Superior temporal gyrus (tissue), 1 donor: ENCODE results near the gene IRF2.

ENCODE experiments used
- DNase-seq: peaks from one replicate; pipeline ENCODE4 v3.0.0-alpha.2; 2016; ENCODE audit errors: extremely low spot score

The IRF2 gene

DNA sequence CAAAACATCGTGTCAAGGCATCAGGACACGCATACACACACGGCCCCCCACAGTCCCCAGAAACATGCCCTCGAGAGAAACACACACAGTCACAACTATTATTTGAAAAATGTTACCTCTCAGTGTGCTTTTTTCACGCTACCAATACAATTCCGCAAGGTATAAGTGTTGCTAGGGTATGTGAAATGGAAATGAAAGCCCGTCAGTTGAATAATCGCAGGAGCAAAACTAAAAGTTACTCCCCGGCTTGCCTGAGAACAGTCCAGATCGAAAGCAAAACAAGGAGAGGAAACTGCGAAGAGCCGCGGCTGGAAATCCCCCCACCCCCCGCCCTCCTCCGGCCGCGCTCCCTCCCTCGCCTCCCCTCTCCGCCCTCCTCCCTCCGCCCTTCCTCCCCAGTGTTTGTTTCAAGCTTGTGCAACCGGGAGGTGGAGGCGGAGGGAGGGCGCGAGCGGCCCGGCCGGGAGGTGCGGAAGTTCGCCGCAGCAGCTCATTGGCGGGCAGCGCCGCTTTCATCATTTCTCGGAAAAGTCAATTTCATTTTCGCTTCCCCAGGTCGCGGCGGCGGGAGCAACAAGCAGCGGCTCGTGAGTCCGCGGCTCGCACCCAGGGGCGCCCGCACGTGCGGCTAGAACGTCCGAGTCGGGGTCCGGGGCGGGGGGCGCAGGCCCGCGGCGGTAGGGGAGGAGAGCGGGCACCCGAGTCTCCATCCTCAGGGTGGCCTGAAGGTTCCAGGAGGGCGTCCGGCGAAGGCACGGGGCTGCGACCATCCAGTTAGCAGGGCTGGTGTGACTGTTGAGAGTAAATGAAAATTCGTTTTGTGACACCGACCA, at the start of gene IRF2:
Gene IRF2 (minus strand): TSS at position 288 of the 833 bp plus-strand sequence. CDS start 45,486 bp downstream, outside the sequence.
- peak; percentile 92 for DNase-seq

DNA sequence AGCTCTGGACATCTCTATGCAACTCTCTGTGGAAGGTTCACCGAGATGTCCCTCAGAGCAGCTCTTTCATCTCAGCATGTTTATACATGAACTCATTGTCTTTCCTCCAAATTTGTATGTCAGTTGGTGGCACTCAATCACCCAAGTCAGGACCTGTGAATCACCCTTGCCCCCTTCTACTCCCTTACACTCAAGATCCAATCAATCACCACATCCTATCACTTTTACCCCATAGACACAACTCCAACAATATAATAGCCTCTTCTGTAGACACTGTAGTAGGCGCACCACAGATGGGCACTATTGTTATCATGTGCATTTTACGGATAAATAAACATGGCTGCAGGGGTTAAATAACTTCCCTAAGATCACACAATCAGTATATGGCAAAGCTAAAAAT, 41.3 kb upstream of the IRF2 start:
- DNase-seq: no peak

DNA sequence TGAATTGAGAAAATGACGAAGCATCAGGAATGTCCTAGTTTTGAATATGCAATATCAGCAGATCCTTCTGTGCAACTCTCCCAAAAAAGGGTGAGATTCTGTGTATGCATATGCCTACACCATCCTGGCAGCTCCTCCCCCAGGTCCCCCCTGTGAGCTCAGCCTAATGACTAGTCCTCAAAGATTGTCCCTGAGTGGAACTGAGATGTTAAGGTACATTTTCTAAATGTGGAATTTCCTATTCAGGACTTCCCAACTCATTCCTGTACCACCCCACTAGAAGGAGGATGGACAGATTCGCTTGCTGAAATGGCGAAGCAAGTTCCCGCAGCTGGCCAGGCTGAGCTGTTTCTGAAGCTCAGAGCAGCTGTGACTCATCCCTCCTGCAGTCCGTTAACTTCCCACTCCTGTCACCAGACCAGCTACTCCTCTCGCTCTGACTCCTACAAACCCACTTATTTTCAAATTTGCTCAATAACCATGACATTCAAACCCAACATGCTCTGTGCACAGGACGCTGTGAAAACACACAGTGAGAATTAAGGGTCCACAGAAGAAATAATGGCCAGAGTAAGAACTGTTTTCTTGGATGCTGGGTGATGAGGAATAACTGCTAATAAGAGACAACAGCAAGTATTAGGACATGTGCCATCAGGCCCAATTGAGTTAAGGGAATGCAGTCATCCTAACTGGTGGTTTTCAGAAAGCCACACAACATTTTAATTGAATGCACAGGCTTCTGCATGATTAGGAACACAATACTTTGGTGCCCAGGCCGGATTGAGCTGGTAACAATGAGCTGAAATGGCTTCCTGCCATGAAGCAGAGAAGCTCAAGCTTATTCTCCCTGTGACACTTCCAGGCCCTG, 40.0 kb upstream of the IRF2 start:
- DNase-seq: peak; percentile 87

DNA sequence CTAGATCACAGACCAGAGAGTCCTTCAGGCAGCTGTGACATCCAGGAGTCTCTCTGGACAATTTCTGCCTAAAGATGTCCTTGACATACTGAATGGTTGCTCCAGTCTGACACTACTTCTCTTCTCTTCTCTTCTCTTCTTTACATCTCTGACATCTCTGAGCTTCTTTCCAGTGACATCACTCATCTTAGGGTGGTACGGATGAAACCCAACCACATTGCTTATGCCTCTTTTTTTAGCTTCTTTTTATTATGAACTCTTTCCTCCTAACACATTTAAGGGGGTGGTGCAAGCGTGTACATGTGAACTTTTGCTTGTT, 39.4 kb upstream of the IRF2 start:
- no peak for DNase-seq

DNA sequence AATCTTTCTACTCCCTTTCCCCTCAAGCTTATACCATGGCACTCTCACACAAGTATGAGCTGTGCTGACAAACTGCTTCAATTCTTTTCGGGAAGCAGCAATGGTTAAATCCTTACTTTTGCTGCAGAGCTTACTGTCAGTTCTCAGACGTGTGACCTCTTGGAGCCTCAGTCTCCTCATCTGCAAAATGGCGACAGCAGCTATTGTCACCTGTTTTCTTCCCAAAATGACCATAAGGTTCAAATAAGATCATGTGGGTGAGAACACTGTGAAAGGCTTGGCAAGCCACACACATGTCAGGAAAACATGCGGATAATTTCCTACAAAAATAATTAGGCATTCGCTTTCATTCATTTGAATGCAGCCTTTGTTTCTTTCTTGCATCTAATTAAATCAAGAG, 36.8 kb upstream of the IRF2 start:
- DNase-seq: no peak

DNA sequence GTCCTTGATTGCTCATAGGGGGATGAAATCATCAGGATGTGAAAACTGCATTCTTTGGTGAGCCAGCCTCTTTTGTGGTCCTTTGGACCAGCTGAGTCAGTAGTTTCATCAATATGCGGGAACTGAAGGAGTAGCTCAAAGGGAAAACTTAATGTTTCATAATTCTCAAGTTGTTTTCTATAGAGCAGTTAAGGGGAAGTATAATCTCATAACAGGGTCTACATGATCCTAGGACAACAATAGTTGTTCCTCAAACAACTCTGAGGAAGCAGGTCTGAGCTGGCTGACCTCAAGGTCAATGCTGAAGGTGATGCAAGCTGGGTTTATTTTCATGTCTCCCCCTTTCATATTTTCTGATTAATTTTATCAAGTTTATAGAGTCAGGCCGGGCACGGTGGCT, 36.1 kb upstream of the IRF2 start:
- no peak for DNase-seq

DNA sequence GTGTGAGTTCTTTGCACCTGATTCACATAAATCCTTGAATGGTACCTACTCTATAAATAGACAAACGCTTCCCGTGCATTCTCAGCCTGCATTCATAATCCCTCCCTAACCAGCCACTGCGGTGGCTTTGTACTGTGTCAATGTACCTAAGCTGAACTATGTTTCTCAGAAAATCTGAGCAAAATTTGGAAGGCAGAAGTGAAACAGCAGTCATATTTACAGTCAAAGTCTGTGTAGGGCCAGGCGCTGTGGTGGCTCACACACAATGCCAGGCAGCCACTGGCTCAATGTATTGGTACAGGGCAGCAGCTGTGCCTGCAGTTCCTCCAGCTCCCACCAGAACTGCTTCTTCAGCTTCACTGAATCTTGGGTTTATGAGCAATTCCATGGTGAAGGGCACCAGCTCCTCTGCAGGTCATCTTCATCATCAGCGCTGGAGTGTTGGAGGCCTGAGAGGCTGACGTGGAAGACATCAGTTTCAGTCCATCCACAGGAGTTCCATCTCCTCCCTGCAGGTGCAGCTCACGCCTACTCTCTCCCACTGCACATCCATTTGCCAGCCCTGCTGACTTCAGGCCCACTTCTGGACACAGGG, 32.3 kb upstream of the IRF2 start:
- peak; percentile 66 for DNase-seq

DNA sequence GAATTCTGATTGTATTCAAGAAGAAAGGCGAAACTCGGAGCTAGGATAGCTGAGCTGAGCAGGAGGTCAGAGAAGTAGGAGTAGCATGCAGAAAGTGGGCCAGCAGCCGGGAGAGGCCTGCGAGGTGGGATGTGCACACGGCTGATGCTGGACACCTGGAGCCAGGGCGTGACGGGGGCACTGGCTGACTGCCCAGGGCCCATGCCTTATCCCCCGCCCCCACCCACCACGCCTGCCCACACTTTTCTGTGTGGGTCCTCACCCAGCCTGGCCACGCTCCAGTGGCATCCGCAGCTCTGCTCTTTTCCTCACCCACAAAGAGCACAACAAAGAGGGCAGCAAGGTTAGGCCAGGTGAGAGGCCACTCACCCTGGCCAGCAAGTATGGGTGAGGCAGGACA, 30.0 kb upstream of the IRF2 start:
- DNase-seq: no peak

DNA sequence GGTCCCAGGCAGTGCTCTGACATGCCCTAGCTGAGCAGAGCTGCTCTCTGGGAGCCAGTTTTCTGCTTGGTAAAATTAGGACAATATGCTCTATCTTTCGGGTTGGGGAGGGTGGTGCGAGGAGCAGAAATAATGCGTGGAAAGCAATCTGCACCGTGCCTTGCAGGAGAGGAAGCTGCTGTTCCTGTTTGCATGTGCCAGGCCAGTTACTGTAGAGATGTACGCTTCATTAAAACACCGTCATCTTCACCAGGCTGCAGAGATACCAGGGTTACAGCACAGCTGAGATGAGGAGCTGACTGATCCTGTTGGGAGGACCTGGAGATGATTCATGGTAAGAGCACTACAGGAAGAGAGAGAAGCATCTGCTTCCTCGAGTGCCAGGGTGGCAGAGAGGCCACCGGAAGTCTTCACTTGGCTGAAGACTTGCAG, 29.5 kb upstream of the IRF2 start:
- no peak for DNase-seq

DNA sequence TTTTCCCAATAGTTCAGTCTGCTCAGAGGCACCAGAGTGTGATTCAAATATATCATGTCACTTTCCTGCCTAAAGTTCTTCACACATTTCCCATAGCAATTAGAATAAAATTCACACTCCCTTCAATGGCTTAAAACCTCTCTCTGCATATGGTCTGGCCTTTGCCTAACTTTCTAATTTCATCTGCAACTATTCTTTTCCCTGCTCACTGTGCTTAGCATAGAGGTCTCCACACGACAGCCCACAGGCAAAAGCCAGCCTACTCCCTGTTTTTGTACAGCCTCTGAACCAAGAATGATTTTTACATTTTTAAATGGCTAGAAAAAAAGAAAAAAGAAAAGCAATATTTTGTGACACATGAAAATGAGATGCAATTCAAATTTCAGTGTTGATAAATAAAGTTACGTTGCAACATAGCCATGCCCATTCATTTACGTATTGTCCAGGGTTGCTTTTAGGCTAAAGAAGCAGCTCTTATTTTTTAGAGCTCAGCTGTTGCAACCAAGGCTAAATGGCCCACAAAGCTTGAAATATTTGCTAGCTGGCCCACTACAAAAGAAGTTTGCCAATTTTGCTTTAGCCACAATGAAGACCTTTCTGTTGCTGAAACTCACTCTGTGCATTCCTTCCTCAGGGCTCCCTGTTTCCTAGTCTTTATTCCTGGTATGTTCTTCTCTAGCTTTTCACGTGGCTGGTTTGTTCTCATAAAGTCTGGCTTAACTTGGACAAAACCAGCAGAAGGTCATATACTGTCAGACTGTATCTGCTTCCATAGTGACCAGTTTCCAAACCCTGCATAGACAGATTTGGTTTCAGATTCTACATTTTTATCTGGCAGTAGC, 26.6 kb upstream of the IRF2 start:
- DNase-seq: no peak

DNA sequence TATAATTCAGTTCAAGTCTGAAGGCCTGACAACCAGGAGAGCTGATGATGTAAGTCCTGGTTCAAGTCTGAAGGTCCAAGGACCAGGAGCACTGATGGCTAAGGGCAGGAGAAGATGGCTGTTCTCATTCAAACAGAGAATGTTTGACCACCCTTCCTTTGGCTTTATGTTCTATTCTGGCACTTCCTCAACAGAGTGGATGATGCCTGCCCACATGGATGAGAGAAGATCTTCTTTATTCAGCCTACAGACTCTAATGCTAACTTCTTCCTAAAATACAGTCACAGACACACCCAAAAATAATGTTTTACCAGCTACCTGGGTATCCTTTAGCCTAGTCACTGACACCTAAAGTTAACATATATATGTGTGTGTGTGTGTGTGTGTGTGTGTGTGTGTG, 25.6 kb upstream of the IRF2 start:
- DNase-seq: no peak

DNA sequence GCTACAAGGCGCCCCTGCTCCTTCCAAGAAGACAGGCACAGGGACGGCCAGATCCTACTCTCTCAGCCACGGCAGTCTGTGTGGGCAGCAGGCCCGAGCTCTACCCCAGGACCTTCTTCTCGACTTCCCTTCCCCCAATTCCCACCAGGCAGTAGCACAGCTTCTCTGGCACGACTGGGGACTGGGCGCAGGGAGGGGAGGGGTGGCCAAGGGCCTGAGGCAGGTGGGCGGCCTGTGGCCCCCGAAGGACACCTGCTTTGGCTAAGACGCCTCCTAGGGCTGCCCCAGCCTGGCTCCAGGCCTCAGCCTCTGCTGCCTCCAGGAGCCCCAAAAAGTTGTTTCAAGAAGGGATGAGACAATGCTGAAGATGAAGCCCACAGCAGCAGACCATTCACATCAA, 24.2 kb upstream of the IRF2 start:
- no peak for DNase-seq

DNA sequence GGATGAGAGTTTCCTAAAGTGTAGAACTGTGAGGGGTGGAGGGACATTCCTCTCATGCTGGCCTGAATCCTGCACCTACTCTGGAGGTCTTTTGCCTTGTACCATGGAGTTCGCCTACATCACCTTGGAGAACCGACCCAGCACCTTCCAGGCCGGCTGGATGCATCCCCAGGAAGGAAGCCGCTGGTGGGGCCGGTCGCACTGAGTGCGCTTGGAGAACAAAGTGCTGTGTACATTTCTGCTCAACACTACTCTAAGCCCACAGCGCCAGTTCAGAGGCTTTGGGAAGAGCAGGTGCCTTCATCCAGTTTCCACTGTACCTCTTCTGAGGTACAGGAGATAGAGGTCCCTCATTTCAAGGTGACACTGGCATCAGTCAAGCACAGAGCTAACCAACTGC, 15.4 kb upstream of the IRF2 start:
- no peak for DNase-seq

DNA sequence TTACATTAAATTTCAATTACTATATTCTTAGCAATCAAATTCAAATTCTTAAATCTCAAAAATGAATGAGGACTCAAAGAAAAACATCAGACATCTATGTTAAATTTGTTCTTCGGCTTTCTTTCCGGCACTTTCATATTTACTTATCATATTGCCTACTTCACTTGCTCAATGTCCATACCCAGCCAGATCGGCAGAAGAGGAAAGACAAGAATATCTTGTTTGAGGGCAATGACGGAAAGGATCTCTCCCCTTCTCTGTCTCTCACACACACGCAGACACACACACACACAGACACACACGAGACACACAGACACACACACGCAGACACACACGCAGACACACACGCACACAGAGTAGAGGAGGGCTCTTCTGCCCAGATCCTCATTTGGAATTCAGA, 13.2 kb upstream of the IRF2 start:
- no peak for DNase-seq

DNA sequence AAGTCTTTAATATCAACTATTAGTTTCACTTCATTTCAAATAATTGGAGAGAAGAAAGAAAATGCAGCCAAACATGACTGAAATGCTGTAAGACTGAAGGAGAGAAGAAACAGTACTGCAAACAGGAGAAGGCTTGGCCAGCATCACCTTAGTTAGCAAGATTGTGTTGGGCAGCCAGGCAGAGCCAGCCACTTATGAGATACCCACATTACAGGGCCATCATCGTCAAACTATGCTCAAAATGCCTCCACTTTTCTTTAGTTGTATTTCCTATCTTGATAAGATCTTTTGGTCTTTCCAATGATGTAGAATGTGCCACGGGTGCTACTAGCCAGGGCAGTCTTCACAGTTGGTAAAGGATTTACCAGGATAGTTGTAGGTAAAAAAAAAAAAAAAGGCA, 10.9 kb upstream of the IRF2 start:
- no peak for DNase-seq

DNA sequence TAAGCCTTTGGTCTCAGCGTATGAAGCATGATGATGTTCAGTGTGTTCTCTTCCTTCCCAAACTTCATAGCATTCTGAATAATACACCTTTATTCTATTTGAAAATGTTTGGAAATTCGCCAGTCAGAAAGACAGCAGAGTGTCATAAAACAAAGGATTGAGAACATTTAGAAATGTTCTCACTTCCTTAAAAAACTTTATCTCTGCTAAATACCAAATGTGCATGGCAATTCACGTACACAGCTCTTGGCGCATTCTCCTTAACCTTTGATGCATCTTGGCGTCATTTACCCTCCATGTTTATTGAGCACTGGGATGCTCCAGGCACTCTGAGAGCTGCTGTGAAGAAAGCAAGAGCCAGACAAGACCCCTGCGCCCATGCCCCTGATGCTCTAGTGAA, 7.2 kb upstream of the IRF2 start:
- DNase-seq: no peak

DNA sequence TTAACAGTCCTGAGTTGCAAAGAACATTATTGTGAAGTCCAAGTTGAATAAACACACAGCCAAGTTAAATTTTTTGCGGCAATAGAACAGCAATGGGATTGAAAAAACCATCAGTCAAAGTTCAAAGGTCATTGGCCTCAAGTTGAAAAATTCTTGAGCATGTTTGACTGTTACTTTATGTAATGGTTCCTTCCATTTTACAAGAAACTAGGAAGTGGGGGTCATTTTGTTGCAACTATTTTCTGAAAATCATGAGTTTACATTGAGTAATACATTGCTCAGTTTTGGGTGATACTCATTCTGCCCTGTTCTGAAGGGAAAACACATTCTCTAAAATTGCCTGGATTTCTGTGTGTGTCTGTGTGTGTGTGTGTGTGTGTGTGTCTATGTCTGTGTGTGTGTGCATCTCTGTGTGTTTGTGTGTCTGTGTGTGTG, 5.2 kb upstream of the IRF2 start:
- DNase-seq: no peak

DNA sequence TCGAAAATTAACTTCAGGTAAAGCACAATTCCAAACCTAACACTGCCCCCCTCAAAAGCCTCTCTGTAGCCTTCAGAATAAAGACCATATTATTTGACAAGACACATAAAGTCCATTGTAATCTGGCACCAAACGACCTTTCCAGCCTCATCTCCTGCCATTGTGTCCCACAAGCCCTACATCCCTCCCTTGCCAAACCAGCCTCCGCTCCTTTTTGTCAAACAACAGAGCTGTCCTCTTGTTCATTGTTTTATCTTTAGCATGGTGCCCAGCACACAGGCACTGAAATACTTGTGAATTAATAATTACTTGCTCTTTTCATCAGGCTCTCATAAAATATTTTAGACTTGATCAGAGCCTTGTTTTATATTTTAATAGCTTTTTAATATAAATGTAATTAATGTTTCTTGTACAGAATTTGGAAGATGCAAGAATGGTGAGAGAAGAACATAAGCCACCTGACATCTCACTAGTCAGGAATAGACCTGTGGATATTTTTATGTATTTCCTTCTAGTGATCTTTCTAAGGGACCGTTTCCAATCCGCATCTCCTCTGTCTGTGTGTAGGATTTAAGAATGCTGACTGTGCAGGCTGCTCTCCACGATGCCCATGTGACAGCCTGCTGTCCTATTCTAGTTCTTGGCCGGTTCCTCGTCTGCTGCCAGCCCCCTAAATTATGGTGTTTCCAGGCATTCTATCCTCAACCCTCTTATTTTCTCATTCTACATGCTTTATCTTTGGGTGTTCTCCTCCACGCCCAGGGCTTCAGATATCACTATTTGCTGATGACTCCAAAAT, 3.0 kb upstream of the IRF2 start:
- peak; percentile 96 for DNase-seq

DNA sequence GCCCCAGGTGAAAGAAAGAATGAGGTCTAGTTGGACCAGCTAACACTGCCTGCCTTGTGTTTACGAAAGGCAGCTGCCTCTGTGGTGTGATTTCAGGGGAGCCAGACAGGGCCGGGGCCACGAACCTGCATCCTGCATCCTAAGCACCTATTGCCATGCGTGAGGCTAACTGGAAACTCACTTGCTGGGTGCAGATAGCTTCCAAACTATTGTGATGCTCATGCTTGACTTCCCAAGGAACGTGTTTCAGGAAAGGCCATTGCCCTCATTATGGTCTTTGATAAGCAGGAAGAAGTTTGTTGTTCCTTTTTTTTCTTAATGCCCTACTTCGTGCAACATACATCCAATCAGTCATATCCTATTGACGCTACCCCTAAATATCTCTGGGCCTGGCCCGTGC, 2.3 kb upstream of the IRF2 start:
- peak; percentile 77 for DNase-seq

DNA sequence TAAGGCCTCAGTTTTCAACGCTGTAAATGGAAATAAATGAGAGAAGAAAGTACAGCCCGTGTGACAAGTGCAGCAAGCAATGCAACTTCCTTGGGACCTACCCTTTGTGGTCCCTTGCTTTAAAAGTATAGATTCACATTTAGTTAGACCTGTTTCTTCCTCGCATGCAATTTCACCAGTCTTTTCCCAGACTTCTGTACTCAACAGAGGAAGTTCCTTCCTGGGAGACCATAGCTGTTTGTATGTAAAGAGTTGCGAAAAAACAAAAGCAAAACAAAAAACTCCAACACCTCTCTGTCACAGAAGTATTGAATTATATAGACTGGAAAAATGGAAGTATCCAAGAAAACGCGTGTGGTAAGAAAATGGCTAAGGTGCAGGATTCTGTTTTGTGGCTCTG, 1.1 kb upstream of the IRF2 start:
- no peak for DNase-seq

DNA sequence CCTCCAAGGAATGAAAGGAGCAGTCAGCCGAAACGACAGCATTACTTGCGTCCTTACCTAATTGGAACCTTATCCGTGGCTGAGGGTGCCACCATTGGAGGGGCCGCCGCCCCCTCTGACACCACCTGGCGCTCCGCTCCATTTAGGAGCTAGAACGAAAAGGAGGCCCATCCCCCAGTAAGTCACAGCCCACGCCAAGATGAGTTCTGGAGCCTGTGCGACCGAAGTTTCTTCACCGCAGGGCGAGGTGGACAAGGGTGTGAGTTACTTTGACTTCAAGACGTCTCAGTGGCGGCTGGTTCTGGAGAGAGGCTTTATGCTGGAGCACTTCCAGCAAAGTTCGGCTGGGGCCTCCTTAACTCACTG, 729 bp upstream of the IRF2 start:
- peak; percentile 69 for DNase-seq
